Measurements from ENCODE around the gene CREBL2.
"Not testable (repeated sequence)": the region's sequence is repeated elsewhere in the genome, so short reads cannot be mapped to it uniquely, and the experiment has no call there.

CREBL2 gene

DNA sequence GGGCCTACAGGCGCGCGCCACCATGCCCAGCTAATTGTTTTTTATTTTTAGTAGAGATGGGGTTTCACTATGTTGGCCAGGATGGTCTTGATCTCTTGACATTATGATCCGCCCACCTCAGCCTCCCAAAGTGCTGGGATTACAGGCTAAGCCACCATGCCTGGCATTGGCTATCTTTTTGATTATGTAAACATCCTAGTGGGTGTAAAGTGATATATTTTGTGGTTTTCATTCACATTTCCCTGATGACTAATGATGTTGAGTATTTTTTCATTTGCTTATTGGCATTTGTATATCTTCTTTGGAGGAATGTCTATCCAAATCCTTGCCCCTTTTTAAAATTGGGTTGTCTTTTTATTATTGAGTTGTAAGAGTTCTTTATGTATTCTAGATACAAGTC is 16.3 kb downstream of the CREBL2 start:
- in situ Hi-C loops (cut with MboI; ENCODE audit: low sequenced_read_pairs), result no loop called here

DNA sequence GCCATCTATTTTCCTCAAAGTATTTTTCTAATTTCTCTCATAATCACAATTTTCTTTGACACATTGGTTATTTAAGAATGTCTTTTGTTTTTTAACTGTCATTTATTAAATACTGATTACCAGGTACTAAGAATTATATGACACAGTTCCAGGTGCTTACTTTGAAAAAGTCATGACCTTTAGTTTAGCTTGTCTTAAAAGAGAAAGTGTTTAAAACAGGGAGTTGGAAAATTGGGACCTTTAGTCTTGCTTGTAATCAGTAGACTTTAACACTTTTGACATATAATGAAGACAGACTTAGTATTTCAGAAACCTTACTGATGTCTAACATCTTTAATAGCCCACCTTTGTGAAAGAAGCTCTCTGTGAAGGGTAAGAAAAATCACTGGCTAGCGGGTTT is 19.2 kb downstream of the CREBL2 start:
- in situ Hi-C loops (cut with MboI; ENCODE audit: low sequenced_read_pairs), result no loop called here

DNA sequence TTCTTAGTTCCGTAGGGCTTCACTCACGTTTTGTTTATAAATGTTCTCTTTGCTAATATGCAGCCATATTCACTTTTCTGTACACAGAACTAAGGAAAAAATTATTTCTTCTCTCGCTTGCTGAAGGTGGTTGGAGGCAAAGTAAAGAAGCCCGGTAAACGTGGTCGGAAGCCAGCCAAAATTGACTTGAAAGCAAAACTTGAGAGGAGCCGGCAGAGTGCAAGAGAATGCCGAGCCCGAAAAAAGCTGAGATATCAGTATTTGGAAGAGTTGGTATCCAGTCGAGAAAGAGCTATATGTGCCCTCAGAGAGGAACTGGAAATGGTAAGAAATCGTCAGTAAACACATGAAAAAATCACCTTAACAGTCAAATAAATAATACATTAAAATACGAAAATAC is 24.0 kb downstream of the CREBL2 start:
- in situ Hi-C loops (cut with MboI; ENCODE audit: low sequenced_read_pairs), result no loop called here

DNA sequence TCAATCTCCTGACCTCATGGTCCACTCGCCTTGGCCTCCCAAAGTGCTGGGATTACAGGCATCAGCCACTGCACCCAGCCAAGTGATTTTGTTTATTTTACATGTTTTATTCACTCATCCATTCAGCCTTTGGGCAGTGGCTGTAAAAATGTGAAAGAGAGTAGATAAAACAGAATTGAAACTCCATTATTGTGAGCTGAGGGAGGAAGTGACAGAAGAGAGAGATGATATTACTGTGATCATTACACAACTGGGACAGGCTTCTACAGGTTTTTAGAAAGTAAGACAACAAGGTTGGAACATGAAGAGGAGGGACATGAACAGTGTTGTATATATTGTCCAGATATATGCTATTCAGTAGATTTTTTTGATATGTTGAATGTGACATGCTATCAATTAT is 25.0 kb downstream of the CREBL2 start:
- in situ Hi-C loops (cut with MboI; ENCODE audit: low sequenced_read_pairs), result no loop called here

DNA sequence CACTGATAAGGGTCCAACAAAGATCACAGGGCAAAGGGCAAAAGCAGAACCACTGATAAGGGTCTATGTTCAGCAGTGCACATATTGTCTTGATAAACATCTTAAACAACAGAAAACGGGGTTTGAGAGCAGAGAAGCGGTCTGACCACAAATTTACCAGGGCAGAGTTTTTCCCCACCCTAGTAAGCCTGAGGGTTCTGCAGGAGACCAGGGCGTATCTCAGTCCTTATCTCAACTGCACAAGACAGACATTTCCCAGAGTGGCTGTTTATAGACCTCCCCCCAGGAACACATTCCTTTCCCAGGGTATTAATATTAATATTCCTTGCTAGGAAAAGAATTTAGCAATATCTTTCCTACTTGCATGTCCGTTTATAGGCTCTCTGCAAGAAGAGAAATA is 28.3 kb downstream of the CREBL2 start:
- in situ Hi-C loops (cut with MboI; ENCODE audit: low sequenced_read_pairs), result not testable (repeated sequence)

DNA sequence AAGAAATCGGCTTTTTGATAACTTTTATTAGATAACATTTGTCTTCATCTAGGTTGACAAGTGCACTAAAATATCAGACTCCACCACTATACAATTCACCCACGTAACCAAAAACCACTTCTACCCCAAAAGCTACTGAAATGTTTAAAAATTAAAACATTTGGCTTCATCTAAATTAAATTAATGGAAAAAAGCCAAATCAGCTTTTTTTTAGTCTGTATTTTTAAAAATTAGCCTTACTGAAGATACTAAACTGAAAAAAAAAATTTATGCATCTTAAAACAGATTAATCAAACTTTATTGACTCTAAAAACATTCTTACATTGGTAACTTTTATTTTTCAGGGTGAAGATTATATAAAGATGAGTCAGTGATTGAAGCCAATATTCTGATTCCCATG is 30.0 kb downstream of the CREBL2 start:
- in situ Hi-C loops (cut with MboI; ENCODE audit: low sequenced_read_pairs), result no loop called here

DNA sequence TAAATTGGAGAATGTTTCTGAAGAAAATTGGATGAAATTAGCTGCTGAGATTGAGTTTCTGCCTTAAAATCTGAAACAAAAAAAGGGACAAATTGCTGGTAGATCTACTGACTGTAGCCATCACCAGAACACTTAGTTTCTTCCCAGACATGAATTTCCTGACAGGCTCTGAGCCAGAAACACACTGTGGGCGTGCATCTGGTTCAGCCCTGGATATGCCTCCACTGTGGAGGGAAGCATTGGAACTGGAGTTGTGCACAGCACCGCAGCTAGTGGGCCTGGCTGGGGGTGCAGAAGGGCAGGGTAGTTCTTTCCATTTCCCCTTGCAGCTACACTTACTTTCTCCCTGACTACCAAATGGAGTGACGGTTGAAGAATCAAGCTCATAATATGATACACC is 31.2 kb downstream of the CREBL2 start:
- in situ Hi-C loops (cut with MboI; ENCODE audit: low sequenced_read_pairs), result no loop called here

DNA sequence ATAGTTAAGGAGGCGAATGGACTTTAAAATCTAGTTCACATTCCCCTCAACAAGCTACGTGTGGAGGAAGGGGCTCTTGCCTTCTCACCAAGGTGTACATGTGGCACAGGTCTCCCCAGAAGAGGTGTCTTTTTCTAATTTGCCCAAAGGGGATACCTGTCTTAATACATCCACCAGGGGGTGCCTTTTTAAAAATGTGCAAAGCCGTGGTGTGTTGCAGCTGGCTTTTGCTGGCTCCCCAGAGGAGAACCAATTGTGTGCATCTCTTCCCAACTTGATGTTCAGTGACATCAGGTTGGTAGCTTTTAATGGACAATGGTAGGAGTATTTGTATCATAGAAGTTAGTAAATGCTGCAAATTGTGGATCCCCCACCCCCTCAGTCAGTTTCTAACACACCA is 33.8 kb downstream of the CREBL2 start:
- in situ Hi-C loops (cut with MboI; ENCODE audit: low sequenced_read_pairs), result no loop called here

DNA sequence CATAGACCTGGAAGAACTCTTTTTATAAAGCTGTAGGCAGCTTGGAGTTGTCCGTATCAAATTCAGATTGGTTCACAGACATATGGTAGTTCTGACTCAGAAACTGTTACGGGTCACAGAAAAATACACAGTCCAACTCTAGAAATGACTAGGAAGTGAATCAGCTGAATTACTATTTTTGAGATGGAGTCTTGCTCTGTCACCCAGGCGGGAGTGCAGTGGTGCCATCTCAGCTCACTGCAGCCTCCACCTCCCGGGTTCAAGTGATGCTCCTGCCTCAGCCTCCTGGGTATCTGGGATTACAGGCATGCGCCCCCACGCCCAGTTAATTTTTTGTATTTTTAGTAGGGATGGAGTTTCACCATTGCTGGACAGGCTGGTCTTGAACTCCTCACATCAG is 34.3 kb downstream of the CREBL2 start:
- in situ Hi-C loops (cut with MboI; ENCODE audit: low sequenced_read_pairs), result not testable (repeated sequence)

DNA sequence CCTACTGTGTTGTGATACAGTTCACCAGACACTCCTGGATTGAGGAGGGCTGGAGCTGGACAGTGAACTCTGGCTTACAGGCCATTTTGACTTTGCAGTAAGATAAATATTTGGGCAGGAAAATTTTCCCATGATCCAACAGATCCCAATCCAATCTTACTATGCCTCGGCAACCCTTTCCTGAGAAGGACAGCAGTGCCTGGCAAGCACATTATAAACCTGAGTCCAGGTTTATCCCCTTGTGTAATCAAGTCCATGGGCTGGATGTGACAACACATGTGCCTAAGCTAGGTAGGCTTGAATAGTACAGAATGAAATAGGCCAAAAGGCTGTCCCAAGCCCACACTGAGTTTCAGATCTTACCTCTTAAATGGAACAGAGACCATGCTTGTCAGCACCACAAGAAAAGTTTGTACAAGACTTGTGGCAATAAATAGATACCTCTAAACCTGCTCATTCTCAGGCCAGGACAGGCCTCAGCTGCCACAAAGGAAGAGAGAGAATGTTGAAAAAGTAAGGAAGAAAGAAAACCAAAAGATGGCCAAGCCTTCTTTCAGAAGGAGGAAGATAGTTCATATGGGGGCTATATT is 34.9 kb downstream of the CREBL2 start:
- in situ Hi-C loops (cut with MboI; ENCODE audit: low sequenced_read_pairs), result no loop called here

DNA sequence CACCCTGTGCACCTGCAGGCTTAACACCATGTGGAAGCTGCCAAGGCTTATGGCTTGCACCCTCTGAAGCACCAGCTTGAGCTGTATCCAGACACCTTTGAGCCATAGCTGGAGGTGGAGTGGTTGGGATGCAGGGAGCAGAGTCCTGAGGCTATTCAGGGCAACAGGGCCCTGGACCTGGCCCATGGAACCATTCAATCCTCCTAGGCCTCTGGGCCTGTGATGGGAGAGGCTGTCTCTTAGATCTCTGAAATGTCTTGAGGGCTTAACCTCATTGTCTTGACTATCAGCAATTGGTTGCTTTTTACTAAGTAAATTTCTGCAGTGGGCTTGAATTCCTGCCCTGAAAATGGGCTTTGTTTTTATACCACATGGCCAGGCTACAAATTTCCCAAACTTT is 36.6 kb downstream of the CREBL2 start:
- in situ Hi-C loops (cut with MboI; ENCODE audit: low sequenced_read_pairs), result no loop called here

DNA sequence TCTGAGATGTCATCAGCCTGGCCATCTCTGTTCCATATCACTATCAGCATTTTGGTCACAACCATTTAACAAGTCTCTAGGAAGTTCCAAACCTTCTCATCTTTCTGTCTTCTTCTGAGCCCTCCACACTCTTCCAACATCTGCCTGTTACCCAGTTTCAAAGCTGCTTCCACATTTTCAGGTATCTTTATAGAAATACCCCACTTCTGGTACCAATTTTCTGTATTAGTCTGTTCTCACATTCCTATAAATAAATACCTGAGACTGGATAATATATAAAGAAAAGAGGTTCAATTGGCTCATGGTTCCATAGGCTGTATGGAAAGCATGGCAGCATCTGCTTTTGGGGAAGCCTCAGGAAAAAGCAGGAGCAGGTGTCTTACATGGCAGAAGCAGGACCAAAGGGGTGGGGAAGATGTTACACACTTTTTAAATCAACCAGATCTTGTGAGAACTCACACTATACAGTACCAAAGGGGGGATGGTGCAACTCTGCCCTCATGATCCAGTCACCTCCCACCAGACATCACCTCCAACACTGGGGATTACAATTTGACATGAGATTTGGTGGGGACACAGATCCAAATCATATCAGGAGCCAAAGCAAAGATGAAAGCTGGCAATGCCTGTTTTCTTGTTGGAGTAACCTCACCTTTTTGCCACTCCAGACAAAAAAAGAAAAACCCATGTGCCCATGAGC is 37.4 kb downstream of the CREBL2 start:
- in situ Hi-C loops (cut with MboI; ENCODE audit: low sequenced_read_pairs), result no loop called here

DNA sequence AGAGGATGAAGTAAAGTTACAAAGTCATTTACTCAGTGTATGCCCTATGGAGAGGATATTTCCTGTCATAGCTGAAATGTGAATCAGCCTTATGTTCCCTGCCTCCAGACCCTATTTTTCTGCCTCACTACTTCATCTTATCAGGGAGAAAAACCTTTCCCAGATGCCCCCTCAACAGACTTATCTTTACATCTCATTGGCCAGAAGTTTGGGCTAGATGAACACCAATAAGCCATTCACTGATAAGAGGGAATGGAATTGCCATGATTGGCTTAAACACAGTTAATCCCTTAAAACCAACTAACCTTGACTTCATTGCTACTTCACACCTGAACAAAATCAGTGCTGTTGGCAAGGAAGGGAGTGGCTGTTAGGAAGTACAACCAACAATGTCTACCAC is 40.1 kb downstream of the CREBL2 start:
- in situ Hi-C loops (cut with MboI; ENCODE audit: low sequenced_read_pairs), result no loop called here

DNA sequence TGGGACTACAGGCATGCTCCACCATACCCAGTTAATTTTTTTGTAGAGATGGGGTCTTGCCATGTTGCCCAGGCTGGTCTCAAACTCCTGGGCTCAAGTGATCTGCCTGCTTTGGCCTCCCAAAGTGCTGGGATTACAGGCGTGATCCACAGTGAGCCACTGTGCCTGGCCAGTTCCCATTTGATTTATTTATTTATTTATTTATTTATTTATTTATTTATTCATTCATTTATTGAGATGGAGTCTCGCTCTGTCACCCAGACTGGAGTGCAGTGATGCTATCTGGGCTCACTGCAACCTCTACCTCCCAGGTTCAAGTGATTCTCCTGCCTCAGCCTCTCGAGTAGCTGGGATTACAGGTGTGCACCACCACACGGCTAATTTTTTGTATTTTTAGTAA is 41.0 kb downstream of the CREBL2 start:
- in situ Hi-C loops (cut with MboI; ENCODE audit: low sequenced_read_pairs), result not testable (repeated sequence)

DNA sequence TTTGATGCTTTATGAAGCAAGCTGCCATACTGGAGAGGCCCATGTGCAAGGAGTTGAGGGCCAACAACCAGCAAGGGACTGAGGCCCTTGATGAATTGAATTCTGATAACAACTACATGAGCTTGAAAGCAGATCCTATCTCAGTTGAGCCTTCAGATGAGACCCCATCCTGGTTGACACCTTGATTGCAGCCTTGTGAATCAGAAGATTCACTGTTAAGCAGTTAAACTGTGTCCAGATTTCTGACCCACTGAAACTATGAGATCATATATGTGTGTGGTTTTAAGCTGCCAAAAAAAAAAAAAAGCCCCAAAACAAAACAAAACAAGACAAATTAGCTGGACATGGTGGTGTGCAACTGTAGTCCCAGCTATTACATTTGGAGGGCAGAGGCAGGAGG is 42.2 kb downstream of the CREBL2 start:
- in situ Hi-C loops (cut with MboI; ENCODE audit: low sequenced_read_pairs), result no loop called here

DNA sequence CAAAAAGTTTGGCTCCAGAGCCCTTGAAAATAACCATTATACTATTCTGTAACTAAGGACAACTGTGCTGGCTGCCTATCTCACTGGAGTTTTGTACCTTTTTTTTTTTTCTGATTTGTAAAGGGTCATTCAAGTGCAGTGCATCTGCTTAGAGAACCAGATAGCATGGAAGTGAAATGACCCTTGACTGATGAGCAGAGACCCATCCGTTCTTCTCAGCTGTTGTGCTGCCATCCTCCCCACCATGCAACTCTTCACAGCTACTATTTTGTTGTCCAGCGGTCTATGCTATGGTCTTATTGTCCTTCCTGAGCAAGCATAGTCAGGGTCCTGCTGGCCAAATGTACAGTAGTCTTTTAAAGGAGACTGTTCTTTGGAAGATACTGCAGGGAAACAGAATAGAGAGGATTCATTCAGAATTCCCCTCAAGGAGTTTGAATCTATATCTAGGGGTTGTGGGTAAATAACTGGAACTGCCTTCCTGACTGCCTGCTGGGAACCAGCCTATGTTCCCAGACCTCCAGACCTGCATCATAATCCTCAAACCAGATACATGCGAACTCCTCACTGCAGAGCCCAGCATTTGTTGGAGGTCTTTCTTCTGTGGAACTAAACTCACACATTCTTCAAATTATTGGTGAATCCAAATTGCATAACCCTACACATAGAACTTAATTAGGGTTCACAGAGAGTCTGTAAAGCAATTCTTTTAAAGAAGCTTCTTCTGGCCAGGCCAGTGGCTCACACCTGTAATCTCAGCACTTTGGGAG is 43.2 kb downstream of the CREBL2 start:
- in situ Hi-C loops (cut with MboI; ENCODE audit: low sequenced_read_pairs), result no loop called here

DNA sequence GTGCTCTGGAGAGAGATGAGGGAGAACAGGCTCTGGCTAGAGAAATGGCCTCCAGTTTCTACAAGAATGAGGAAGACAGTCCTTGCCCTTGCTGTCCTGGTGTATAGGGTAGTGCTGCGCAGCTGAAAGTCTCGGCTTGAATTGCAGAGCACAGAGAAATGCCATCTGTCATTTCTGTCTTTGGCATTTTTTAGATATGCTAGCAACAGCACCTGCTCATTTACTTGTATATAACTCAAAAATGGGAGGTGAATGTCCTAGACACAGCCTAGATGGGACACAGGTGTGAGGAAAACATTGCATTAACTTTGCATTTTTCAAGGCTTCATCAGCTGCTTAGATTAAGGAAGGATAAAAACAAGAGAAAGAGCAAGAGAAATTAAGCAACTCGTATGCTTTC is 48.5 kb downstream of the CREBL2 start:
- in situ Hi-C loops (cut with MboI; ENCODE audit: low sequenced_read_pairs), result no loop called here

DNA sequence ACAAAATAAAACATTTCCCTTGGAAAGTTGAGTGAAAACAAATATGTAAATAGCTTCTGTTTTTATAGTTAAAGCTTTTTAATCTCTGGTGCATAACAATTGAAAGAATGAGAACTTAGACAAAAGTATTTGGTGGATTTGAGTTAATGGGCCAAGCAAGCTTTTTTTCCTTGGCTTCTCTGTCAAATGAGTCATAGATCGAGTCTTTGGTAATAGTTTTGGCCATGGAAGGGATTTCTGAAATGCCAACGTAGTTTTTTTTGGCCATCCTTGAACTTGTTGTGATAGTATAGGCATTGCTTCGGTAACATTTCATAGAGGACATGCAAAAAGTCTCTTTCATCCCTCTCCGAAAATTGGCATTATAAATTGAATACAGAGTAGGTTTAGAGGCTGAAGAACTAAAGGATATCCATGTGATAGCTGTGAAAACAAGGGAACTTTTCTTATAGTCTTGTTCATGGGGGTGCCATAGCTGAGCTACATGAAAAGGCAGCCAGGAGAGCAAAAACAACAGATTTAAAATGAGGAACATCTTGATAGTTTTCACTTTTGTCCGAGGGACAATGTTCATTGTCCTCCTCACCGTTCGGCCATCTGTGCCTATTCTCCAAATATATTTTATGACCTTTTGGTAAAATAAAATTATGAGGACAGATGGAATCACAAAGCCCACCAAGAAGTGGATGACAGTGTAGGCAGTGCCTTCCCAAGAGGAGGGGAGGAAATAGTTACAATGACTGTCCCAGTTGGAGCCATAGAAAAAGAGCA is 49.6 kb downstream of the CREBL2 start:
- in situ Hi-C loops (cut with MboI; ENCODE audit: low sequenced_read_pairs), result no loop called here

DNA sequence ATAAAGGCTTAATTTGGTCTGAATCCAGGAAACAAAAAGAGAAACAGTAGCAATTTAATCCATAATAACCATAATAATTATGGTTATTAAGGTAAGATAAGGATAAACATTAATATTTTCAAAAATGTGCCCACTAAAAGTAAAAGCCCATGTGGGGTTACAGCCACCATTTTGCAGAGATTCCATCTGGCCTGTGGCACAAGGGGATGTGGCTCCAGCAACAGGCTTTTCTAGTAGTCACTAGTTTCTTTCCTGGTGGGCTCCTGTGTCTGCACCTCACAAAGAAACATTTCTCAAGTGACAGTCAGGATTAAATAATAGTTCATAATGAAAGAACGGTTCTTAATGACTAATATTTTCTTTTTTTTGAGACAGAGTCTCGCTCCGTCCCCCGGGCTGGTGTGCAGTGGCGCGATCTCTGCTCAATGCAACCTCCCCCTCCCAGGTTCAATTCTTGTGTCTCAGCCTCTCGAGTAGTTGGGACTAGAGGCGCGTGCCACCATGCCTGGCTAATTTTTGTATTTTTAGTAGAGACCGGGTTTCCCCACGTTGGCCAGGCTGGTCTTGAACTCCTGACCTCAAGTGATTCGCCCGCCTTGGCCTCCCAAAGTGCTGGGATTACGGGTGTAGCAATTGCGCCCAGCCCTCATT is 52.1 kb downstream of the CREBL2 start:
- in situ Hi-C loops (cut with MboI; ENCODE audit: low sequenced_read_pairs), result no loop called here

DNA sequence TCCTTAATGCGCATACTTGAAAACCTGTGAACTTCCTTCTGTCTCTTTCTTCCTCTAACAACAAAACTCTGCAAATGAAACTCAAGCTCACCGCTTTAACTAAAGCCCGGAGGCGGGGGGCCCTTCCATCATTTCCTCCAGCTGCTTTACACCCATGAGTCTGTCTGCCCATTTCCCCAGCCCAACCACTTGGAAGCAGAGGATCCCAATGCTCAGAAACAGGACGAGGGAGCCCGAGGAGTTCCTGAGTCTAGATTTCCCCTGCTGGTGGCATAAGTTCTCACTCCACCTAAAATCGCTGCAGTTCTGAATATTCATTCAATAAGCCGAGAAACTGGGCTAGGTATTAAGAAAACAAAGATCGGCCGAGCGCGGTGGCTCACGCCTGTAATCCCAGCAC is 53.5 kb downstream of the CREBL2 start:
- in situ Hi-C loops (cut with MboI; ENCODE audit: low sequenced_read_pairs), result no loop called here

DNA sequence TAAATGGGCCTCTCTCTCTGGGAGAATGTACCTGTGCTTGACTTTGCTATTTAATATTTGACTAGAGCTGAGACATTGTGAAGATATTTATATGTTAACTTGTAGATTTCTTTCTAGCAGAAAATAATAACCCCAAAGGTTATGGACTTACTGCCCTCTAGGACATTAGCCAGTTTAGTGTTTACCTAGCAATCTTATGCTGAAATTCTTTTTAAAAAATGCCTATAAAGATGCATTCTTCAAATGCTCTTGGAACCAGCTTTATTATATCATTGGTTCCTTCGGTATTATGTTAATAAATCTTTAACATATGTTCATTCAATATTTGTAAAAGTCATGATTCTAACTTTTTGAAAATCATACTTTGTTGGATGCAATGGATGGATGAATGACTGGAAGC is 56.3 kb downstream of the CREBL2 start:
- in situ Hi-C loops (cut with MboI; ENCODE audit: low sequenced_read_pairs), result no loop called here

All from HL-60/S4 (cell line).